Measurements from ENCODE around the gene CAMKK1. TPM values are rescaled to one million over a fixed set of nuclear protein-coding genes. Genes with fewer than 3 reads are reported as not detected.
"Not testable (repeated sequence)": the region's sequence is repeated elsewhere in the genome, so short reads cannot be mapped to it uniquely, and the experiment has no call there.

Gene CAMKK1
- total RNA-seq, 1 donor from 2014 or later: 4.5 TPM

GRCh38 chr17:3845621-3846436, 47.0 kb downstream of the CAMKK1 start, which contains the start of gene NCBP3:
NCBP3 (minus strand) TSS chr17:3846246; CDS start chr17:3846223, 23 bp downstream.
- Mint-ChIP-seq H3K27ac (ENCODE audit: unreplicated experiment) (peak within 1 kb of the TSS; percentile 96), H3K4me3 (peak within 1 kb of the TSS; percentile 99), H3K4me1 (peaks cover 19% of the 10 kb centered on the region), H3K9me3 (no peaks in the 10 kb centered on the region), H3K27me3 (ENCODE audit: low read depth) (peaks cover 6% of the 10 kb centered on the region), H3K36me3 (ENCODE audit: low read depth) (no peaks in the 10 kb centered on the region)
- peak; percentile 93 for TF ChIP-seq CTCF (conservative IDR thresholded peaks at IDR 0.05)
- DNase-seq (ENCODE audit: low read depth, low spot score): peak; percentile 87

GRCh38 chr17:3845291-3845620, 47.6 kb downstream of the CAMKK1 start:
- Mint-ChIP-seq H3K27ac (ENCODE audit: unreplicated experiment) (peak overlapping the region; percentile 96), H3K4me3 (peak overlapping the region; percentile 99), H3K9me3 (no peaks in the 10 kb centered on the region), H3K27me3 (ENCODE audit: low read depth) (peaks cover 4% of the 10 kb centered on the region), H3K4me1 (peaks cover 19% of the 10 kb centered on the region), H3K36me3 (ENCODE audit: low read depth) (peaks cover 2% of the 10 kb centered on the region)
- TF ChIP-seq CTCF (conservative IDR thresholded peaks at IDR 0.05): no peak
- DNase-seq (ENCODE audit: low read depth, low spot score): no peak

GRCh38 chr17:3844556-3844955, 48.3 kb downstream of the CAMKK1 start:
- not testable (repeated sequence) for H3K36me3 Mint-ChIP-seq (ENCODE audit: low read depth); DNase-seq (ENCODE audit: low read depth, low spot score); H3K27me3 Mint-ChIP-seq (ENCODE audit: low read depth); H3K27ac Mint-ChIP-seq (ENCODE audit: unreplicated experiment); H3K9me3 Mint-ChIP-seq
- peak overlapping the region; percentile 99 for H3K4me3 Mint-ChIP-seq
- peaks cover 19% of the 10 kb centered on the region for H3K4me1 Mint-ChIP-seq

GRCh38 chr17:3843935-3844516, 48.8 kb downstream of the CAMKK1 start:
- peaks cover 2% of the 10 kb centered on the region for H3K36me3 Mint-ChIP-seq (ENCODE audit: low read depth)
- H3K27me3 Mint-ChIP-seq (ENCODE audit: low read depth): no peaks in the 10 kb centered on the region
- peak; percentile 70 for TF ChIP-seq CTCF (conservative IDR thresholded peaks at IDR 0.05)
- no peak for DNase-seq (ENCODE audit: low read depth, low spot score)
- H3K4me3 Mint-ChIP-seq: peak overlapping the region; percentile 99
- no peaks in the 10 kb centered on the region for H3K9me3 Mint-ChIP-seq
- no peak overlapping the region for H3K27ac Mint-ChIP-seq (ENCODE audit: unreplicated experiment)
- peaks cover 19% of the 10 kb centered on the region for H3K4me1 Mint-ChIP-seq

GRCh38 chr17:3838206-3838605, 54.6 kb downstream of the CAMKK1 start:
- no peak overlapping the region for H3K4me3 Mint-ChIP-seq
- no peak for DNase-seq (ENCODE audit: low read depth, low spot score)
- no peak for TF ChIP-seq CTCF (conservative IDR thresholded peaks at IDR 0.05)
- no peaks in the 10 kb centered on the region for H3K27me3 Mint-ChIP-seq (ENCODE audit: low read depth)
- H3K36me3 Mint-ChIP-seq (ENCODE audit: low read depth): peaks cover 17% of the 10 kb centered on the region
- H3K9me3 Mint-ChIP-seq: no peaks in the 10 kb centered on the region
- H3K4me1 Mint-ChIP-seq: peaks cover 14% of the 10 kb centered on the region
- peak overlapping the region; percentile 28 for H3K27ac Mint-ChIP-seq (ENCODE audit: unreplicated experiment)

GRCh38 chr17:3836551-3836950, 56.3 kb downstream of the CAMKK1 start:
- Mint-ChIP-seq H3K9me3 (no peaks in the 10 kb centered on the region), H3K4me3 (no peak overlapping the region), H3K27ac (ENCODE audit: unreplicated experiment) (no peak overlapping the region), H3K4me1 (peaks cover 14% of the 10 kb centered on the region), H3K27me3 (ENCODE audit: low read depth) (no peaks in the 10 kb centered on the region), H3K36me3 (ENCODE audit: low read depth) (peaks cover 18% of the 10 kb centered on the region)
- no peak for DNase-seq (ENCODE audit: low read depth, low spot score)
- TF ChIP-seq CTCF (conservative IDR thresholded peaks at IDR 0.05): no peak
